Breast epithelium (tissue), 4 donors: Measurements from ENCODE around the gene TMEM203. TPM values are rescaled to one million over a fixed set of nuclear protein-coding genes. Genes with fewer than 3 reads are reported as not detected.
A peak's percentile ranks its signal among the peaks of the same experiment; 100 is the strongest.

Experiments
- DNase-seq, 2 donors: peaks; one replicate each; pipeline ENCODE4 v3.0.0-alpha.2; 2019; ENCODE audit warnings: low spot score in 2 of 2
- H3K27ac ChIP-seq, 2 donors: fragments of 200-600 bp; sonication (generic) in 1 of 2; one replicate each; pipeline ENCODE4 v1.5.1; 2016 to 2019; ENCODE audit warnings: mild to moderate bottlenecking in 1 of 2
- H3K27me3 ChIP-seq, 2 donors: fragments of 200-600 bp; sonication (generic) in 1 of 2; one replicate each; pipeline versions ENCODE4 v1.5.1 to v1.6.0; 2017 to 2019; ENCODE audit warnings: control low read depth in 1 of 2, mild to moderate bottlenecking in 1 of 2
- H3K36me3 ChIP-seq: fragments of 200-600 bp; one replicate; pipeline ENCODE4 v1.5.1; 2019
- H3K4me1 ChIP-seq, 2 donors: fragments of 200-600 bp; sonication (generic); one replicate each; pipeline ENCODE4 v1.5.1; 2016 to 2019; ENCODE audit warnings: control low read depth in 1 of 2
- H3K4me3 ChIP-seq, 3 donors: fragments of 200-600 bp; sonication (generic); 1 replicate in 2 of 3; 2 replicates in 1 of 3; pipeline ENCODE4 v1.5.1; 2016 to 2019; ENCODE audit warnings: mild to moderate bottlenecking in 3 of 3, moderate library complexity in 2 of 3
- H3K9me3 ChIP-seq, 2 donors: fragments of 200-600 bp; sonication (generic) in 1 of 2; one replicate each; pipeline ENCODE4 v1.5.1; 2016 to 2019; ENCODE audit warnings: control low read depth in 1 of 2
- POLR2A ChIP-seq: fragments of 450-650 bp; IDR thresholded peaks from one replicate; pipeline ENCODE4 v1.6.1; 2016; ENCODE audit warnings: antibody characterized with exemption, mild to moderate bottlenecking, moderate library complexity
- POLR2AphosphoS5 ChIP-seq, 3 donors: sonication (generic); formaldehyde crosslinking; IDR thresholded peaks; one replicate each; pipeline ENCODE4 v1.6.1; 2017; ENCODE audit warnings: antibody characterized with exemption in 3 of 3
- intact Hi-C: fragments of 100-400 bp; cut with DNase I; formaldehyde crosslinking; loops from one replicate; pipeline ENCODE4 v1.15.1; 2023; ENCODE audit warnings: low total_unique reads
- total RNA-seq, 3 donors: library from RNA; depleted of rRNA; stranded (reverse); fragments of >200 nt; gene quantifications; one replicate each; pipeline ENCODE4 v1.1.0, GENCODE V29; 2016
- TF ChIP-seq, protein P1 (sequence below), 3 donors: fragments of 450-650 bp; IDR thresholded peaks; one replicate each; pipeline ENCODE4 v1.5.1; 2016 to 2017; ENCODE audit warnings: antibody characterized with exemption in 3 of 3, mild to moderate bottlenecking in 3 of 3, moderate library complexity in 3 of 3

The TMEM203 gene, protein sequence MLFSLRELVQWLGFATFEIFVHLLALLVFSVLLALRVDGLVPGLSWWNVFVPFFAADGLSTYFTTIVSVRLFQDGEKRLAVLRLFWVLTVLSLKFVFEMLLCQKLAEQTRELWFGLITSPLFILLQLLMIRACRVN
- total RNA-seq = 10 to 100 TPM; 26.5 to 36.6 (median 26.6) TPM

DNA sequence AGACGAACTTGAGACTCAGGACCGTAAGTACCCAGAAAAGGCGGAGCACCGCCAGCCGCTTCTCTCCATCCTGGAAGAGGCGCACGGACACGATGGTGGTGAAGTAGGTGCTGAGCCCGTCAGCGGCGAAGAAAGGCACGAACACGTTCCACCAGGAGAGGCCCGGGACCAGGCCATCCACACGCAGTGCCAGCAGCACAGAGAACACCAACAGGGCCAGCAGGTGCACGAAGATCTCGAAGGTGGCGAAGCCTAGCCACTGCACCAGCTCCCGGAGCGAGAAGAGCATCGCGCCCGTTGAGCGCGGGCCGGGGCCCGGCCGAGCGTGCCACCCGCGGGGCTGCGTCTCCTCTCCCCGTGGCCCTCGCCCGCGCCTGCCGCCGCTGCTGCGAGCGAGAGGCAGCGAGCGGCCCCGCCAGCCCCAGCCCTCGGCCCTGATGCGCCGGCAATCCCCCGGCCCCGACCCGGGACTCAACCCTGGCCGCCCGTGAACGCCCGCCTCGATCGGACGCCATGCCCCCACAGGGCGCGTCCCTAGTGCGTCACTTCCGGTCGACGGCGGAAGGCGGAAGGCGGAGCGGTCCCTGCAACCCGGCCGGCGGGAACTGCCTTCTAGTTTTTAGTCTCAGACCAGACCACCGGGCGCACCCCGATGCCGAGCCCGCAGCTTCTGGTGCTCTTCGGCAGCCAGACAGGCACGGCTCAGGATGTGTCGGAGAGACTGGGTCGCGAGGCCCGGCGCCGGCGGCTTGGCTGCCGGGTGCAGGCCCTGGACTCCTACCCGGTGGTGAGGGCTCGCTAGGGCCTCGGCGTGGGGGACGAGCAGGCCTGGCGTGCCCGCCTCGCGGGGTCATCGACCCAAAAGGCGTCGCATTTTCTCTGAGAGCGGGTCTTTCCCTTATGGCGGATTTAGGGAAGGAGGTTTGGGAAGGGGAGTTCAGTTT is at the start of gene TMEM203, which contains the start of gene NDOR1:
TMEM203 (minus strand) TSS at position 523 of the 944 bp plus-strand sequence; CDS start at position 289, 234 bp downstream.
NDOR1 (plus strand) TSS at position 575 of the 944 bp plus-strand sequence; CDS start at position 653, 78 bp downstream.
- intact Hi-C loops = loop anchor here (5.0 kb wide), 1 partner anchor 708 kb away; no protein-coding TSS in a partner anchor
- Histone ChIP-seq H3K9me3 (no peaks in the 10 kb centered on the region), H3K4me3 (peak within 1 kb of the TSS; percentile 95 to 98 (median 98)), H3K27me3 (no peaks in the 10 kb centered on the region), H3K36me3 (no peaks in the 10 kb centered on the region), H3K4me1 (peaks cover 13 to 29% of the 10 kb centered on the region in 2 donors), H3K27ac (peak within 1 kb of the TSS; percentile 89 to 92)
- peak; percentile 79 to 93 for DNase-seq
- TF ChIP-seq, protein P1, sequence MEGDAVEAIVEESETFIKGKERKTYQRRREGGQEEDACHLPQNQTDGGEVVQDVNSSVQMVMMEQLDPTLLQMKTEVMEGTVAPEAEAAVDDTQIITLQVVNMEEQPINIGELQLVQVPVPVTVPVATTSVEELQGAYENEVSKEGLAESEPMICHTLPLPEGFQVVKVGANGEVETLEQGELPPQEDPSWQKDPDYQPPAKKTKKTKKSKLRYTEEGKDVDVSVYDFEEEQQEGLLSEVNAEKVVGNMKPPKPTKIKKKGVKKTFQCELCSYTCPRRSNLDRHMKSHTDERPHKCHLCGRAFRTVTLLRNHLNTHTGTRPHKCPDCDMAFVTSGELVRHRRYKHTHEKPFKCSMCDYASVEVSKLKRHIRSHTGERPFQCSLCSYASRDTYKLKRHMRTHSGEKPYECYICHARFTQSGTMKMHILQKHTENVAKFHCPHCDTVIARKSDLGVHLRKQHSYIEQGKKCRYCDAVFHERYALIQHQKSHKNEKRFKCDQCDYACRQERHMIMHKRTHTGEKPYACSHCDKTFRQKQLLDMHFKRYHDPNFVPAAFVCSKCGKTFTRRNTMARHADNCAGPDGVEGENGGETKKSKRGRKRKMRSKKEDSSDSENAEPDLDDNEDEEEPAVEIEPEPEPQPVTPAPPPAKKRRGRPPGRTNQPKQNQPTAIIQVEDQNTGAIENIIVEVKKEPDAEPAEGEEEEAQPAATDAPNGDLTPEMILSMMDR (IDR thresholded peaks at IDR 0.05) = no peak
- peak; percentile 84 to 95 (median 94) for TF ChIP-seq POLR2AphosphoS5 (IDR thresholded peaks at IDR 0.05)
- TF ChIP-seq POLR2A = peak; percentile 65

DNA sequence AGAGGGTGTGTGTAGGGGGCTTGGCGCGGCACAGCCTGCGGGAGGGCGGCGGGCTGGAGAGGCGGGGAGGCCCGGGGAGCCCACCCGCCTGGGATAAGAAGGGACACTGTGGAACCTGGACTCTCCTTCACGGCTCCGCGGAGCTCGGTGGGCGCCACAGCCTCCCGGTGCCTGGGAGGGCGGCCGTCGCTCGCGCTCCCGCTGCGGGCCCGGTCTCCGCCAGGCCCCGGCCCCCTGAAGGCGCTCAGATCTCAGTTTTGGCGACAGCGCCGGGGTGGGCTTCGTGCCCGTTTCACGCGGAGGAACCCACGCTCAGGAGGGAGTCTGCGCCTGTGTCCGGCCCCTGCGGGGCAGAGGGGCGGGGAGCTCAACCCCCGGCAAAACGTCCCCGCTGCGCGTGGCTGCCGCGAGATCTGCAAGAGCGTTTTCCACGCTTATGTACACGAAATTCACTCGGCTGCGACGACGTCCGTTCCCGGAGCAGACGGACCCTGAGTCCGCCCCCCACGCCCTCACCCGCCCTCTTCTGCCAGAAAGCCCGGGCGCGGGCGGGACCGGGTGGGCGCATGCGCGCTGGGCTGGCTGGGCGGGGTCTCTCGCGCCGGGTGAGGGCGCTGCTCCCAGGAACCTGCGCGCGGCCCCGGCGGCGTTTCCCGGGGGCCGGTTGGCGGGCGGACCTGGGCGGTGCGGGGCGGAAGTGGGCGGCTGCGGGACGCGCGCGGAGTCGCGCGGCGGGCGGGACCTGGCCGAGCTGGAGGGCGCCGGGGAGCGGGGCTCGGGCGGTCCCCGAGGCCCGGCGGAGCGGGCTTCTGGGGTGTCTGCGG is 49.4 kb upstream of the TMEM203 start, which contains the start of gene NELFB:
NELFB (plus strand) TSS at position 704 of the 824 bp plus-strand sequence.
- intact Hi-C loops = loop anchor here (10.0 kb wide), 1 partner anchor 1880 kb away; no protein-coding TSS in a partner anchor
- peak within 1 kb of the TSS; percentile 55 to 84 for H3K27ac ChIP-seq
- peak; percentile 83 to 92 for DNase-seq

DNA sequence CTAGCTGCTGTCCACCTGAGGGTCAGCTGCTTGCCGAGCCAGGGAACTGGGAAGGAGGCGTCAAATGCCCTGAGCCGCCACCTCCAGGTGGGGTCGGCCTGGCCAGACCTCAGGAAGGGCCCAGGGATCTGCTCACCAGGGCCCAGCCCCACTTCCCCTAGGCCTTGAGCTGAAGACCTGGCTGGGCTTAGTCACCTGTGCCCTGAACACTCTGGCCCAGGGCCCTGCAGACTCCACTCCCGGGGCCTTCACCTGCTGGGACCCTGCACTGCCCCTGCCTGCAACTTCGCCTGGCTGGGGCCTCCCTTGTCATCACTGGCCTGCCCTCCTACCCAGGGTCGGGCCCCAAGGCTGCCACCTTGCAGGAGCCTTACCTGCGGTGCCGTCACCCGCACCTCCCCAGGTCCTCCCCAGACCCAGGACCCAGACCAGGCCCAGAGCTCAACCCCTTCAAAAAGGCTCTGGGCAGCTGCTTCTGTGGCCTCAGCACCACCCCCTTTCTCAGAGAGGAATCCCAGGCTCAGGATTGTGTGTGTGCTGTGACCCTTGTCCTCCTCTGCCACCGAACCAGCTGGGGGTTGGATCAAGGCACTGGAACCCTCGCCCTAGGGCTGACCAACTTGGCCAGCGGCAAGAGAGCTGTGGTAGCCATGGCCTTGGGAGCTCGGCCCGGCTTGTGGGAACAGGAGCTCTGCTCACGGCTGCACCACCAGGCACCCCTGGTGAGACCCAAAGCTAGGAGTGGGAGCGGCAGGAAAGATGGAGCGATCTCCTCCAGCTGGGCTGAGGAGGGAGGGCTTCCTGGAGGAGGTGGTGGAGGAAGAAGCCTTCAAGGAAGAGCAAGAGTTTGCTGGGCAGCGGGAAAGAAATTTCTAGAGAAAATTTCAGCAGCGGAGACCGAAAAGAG is 48.5 kb upstream of the TMEM203 start:
- Histone ChIP-seq H3K27me3 (no peaks in the 10 kb centered on the region), H3K4me1 (peaks cover 5 to 12% of the 10 kb centered on the region in 2 donors), H3K27ac (no peak overlapping the region), H3K4me3 (peak overlapping the region; percentile 98 to 100 (median 99)), H3K36me3 (no peaks in the 10 kb centered on the region), H3K9me3 (no peaks in the 10 kb centered on the region)
- no peak for DNase-seq
- intact Hi-C loops = loop anchor here (10.0 kb wide), 1 partner anchor 1879 kb away; no protein-coding TSS in a partner anchor
- TF ChIP-seq POLR2A (no peak), POLR2AphosphoS5 (IDR thresholded peaks at IDR 0.05) (no peak)
- TF ChIP-seq, protein P1 (IDR thresholded peaks at IDR 0.05) = no peak

More for the DNA sequence above, 49.4 kb upstream of the TMEM203 start, which contains the start of gene NELFB:
- TF ChIP-seq POLR2AphosphoS5 (IDR thresholded peaks at IDR 0.05) (peak; percentile 27 to 36 (median 32)), POLR2A (no peak)
- TF ChIP-seq, protein P1 (IDR thresholded peaks at IDR 0.05) = no peak
- Histone ChIP-seq H3K27me3 (no peaks in the 10 kb centered on the region), H3K36me3 (no peaks in the 10 kb centered on the region), H3K4me1 (peaks cover 5 to 12% of the 10 kb centered on the region in 2 donors), H3K9me3 (no peaks in the 10 kb centered on the region), H3K4me3 (peak within 1 kb of the TSS; percentile 98 to 100 (median 99))
